Esophagus muscularis mucosa (tissue), 4 donors: ENCODE measurements around the gene ALDH16A1. TPM values are rescaled to one million over a fixed set of nuclear protein-coding genes. Genes with fewer than 3 reads are reported as not detected.

ENCODE experiments used
- DNase-seq: peaks from one replicate; pipeline ENCODE4 v3.0.0-alpha.2; 2017; ENCODE audit errors: extremely low spot score
- H3K27ac ChIP-seq, 4 donors: fragments of 200-600 bp; sonication (generic); replicated peaks in 1 of 4; 1 replicate in 3 of 4; 2 replicates in 1 of 4; pipeline ENCODE4 v1.5.1; 2016 to 2019; ENCODE audit warnings: mild to moderate bottlenecking in 1 of 4
- H3K27me3 ChIP-seq, 4 donors: fragments of 200-600 bp; sonication (generic); one replicate each; pipeline versions ENCODE4 v1.5.1 to v1.6.0; 2016 to 2019
- H3K36me3 ChIP-seq, 4 donors: fragments of 200-600 bp; sonication (generic); one replicate each; pipeline ENCODE4 v1.5.1; 2016 to 2019
- H3K4me1 ChIP-seq, 4 donors: fragments of 200-600 bp; sonication (generic); one replicate each; pipeline ENCODE4 v1.5.1; 2016 to 2019
- H3K4me3 ChIP-seq, 4 donors: fragments of 200-600 bp; sonication (generic); 1 replicate in 2 of 4; 2 replicates in 2 of 4; pipeline ENCODE4 v1.5.1; 2016 to 2019; ENCODE audit warnings: mild to moderate bottlenecking in 4 of 4, moderate library complexity in 1 of 4
- H3K9me3 ChIP-seq, 4 donors: fragments of 200-600 bp; sonication (generic); 1 replicate in 3 of 4; 2 replicates in 1 of 4; pipeline ENCODE4 v1.5.1; 2016 to 2019
- EP300 ChIP-seq: sonication (generic); formaldehyde crosslinking; IDR thresholded peaks from one replicate; pipeline ENCODE4 v1.6.1; 2017; ENCODE audit warnings: antibody characterized with exemption
- POLR2A ChIP-seq: fragments of 450-650 bp; IDR thresholded peaks from one replicate; pipeline ENCODE4 v1.6.1; 2017; ENCODE audit warnings: antibody characterized with exemption, moderate library complexity, mild to moderate bottlenecking, low read depth
- POLR2AphosphoS5 ChIP-seq, 2 donors: sonication (generic); formaldehyde crosslinking; IDR thresholded peaks; one replicate each; pipeline ENCODE4 v1.6.1; 2017; ENCODE audit warnings: antibody characterized with exemption in 2 of 2
- WGBS: methylation state at CpG from one replicate; pipeline ENCODE4 v1.1.5; 2018; 5-methylcytosine and 5-hydroxymethylcytosine counted together
- intact Hi-C: fragments of 100-400 bp; cut with DNase I; formaldehyde crosslinking; loops from one replicate; pipeline ENCODE4 v1.15.1; 2023
- total RNA-seq, 4 donors: library from RNA; depleted of rRNA; stranded (reverse); fragments of >200 nt; gene quantifications; one replicate each; pipeline versions ENCODE4 v1.1.0 to v1.2.1, GENCODE V29; 2016
- TF ChIP-seq, protein P1 (sequence below), 3 experiments: fragments of 200-600 bp in 2 of 3; fragments of 450-650 bp in 1 of 3; sonication (generic) in 2 of 3; IDR thresholded peaks; one replicate each; pipeline ENCODE4 v1.5.1; 2017 to 2019; ENCODE audit warnings: antibody characterized with exemption in 3 of 3, mild to moderate bottlenecking in 2 of 3, moderate library complexity in 1 of 3

ALDH16A1 gene
- total RNA-seq, 4 donors from 2014 or later: 22.1 to 29.1 (median 26.2) TPM

DNA sequence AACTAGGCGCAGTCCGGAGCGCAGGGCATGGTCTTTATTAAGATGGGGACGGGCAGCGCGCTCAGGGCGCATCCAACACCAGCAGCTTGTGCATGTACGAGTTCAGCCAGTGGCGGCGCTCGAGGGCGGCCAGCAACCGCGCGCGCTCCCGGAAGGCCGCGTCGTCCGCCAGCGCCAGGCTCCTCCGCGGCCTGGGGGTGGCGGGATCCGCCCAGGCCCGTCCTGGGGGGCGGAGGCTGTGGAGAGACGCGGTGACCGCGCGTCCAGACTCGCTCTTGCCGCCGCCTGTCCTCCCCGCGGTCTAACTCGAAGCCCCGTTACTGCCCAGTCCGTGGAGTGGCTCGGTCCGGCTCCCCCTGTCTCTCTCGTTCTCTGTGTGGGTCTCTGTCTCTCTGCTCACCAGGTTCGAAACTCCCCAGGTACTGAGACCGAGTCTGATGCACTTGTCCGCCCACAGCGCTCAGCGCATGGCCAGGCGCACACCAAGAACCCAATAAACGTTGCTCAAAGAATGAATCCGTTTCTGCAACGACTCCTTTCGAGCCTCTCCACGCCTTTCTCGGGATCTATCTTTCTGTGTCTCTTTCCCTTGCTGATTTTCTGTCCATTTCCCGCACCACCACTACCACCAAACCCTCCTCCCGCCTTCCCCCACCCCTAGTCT is 30.5 kb upstream of the ALDH16A1 start:
- 5% methylated on average over 26 of the region's 58 CpGs for WGBS
- Histone ChIP-seq H3K36me3 (no peaks in the 10 kb centered on the region), H3K27ac (no peak overlapping the region), H3K4me3 (peak overlapping the region; percentile 26 to 38 (median 29)), H3K4me1 (peaks cover 23 to 40% (median 32%) of the 10 kb centered on the region in 4 donors), H3K27me3 (peaks cover 0 to 99% (median 72%) of the 10 kb centered on the region in 4 donors), H3K9me3 (no peaks in the 10 kb centered on the region)
- DNase-seq: no peak
- intact Hi-C loops: no loop called here
- TF ChIP-seq, protein P1, sequence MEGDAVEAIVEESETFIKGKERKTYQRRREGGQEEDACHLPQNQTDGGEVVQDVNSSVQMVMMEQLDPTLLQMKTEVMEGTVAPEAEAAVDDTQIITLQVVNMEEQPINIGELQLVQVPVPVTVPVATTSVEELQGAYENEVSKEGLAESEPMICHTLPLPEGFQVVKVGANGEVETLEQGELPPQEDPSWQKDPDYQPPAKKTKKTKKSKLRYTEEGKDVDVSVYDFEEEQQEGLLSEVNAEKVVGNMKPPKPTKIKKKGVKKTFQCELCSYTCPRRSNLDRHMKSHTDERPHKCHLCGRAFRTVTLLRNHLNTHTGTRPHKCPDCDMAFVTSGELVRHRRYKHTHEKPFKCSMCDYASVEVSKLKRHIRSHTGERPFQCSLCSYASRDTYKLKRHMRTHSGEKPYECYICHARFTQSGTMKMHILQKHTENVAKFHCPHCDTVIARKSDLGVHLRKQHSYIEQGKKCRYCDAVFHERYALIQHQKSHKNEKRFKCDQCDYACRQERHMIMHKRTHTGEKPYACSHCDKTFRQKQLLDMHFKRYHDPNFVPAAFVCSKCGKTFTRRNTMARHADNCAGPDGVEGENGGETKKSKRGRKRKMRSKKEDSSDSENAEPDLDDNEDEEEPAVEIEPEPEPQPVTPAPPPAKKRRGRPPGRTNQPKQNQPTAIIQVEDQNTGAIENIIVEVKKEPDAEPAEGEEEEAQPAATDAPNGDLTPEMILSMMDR (IDR thresholded peaks at IDR 0.05): peak in 2 of 3 experiments; percentile 22 to 41
- TF ChIP-seq POLR2AphosphoS5 (IDR thresholded peaks at IDR 0.05) (no peak), POLR2A (no peak), EP300 (no peak)

DNA sequence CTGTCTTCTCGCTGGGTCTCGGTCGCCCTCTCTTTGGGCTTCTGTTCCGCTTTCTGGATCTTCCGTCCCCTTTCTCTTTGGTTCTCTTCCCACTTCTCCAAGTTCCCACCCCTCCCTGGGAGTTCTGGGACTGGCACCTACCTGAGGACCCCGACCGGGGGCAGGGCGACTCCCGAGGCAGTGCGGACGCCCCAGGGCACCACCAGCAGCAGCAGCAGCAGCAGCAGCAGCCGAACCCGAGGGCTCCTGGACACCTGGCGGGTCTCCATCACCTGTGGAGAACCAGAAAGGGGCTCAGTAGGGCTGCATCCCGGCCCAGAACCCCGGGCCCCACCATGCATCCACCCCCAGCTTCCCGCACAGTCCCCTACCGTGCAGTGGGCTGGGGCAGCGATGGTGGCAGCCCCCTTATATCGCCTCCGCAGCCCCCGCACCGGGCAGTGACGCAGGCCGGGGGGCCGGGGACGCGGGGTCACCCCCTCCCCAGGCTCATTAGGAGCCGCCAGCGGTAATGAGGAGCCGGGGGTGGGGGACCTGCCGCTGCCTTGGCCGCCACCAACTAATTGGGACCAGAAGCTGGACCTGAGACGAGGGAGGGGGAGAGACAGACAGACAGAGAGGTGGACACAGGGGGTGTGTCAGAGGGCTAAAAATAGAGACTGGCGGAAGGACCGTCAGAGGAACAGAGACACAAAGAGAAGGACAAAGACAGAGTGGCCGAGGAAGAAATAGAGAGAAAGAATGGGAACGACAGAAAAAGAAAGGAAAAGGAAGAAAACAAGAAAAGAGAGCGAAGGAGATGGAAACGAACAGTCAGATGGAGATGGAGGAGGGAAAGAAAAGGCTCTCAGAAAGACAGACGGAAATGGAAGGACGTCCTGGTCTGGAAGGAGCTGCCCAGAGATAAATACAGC is 29.7 kb upstream of the ALDH16A1 start, which contains the start of gene PTH2:
TSS of gene PTH2 (minus strand) at position 371 of the 914 bp plus-strand sequence. CDS start at position 269, 102 bp downstream.
- no peak for TF ChIP-seq EP300
- TF ChIP-seq, protein P1 (IDR thresholded peaks at IDR 0.05): no peak
- TF ChIP-seq POLR2AphosphoS5 (IDR thresholded peaks at IDR 0.05): no peak
- no peak for TF ChIP-seq POLR2A
- Histone ChIP-seq H3K4me1 (peaks cover 29 to 48% (median 40%) of the 10 kb centered on the region in 4 donors), H3K27me3 (peaks cover 4 to 99% (median 80%) of the 10 kb centered on the region in 4 donors), H3K36me3 (no peaks in the 10 kb centered on the region), H3K4me3 (peak within 1 kb of the TSS; percentile 26 to 38 (median 29)), H3K9me3 (no peaks in the 10 kb centered on the region), H3K27ac (no peak within 1 kb of the TSS)
- intact Hi-C loops: no loop called here
- 9% methylated on average over 35 of the region's 42 CpGs for WGBS
- no peak for DNase-seq

DNA sequence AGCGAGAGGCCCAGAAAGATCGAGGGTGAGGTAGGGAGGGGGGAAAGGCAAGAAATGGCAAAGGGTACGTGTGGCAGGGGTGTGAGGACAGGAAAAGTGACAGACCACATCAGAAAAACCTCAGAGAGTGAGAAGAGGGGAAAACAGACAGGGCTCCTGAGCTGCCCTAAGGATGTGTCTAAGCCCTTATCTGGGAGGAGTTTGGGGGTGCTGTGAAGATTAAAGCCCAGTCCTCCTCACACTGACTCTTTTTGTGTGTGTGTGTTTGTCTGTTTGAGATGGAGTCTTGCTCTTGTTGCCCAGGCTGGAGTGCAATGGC is 29.1 kb upstream of the ALDH16A1 start:
- 22% methylated on average over 3 of the region's 3 CpGs for WGBS
- no peak for DNase-seq
- Histone ChIP-seq H3K27ac (no peak overlapping the region), H3K4me3 (no peak overlapping the region), H3K4me1 (peaks cover 32 to 54% (median 44%) of the 10 kb centered on the region in 4 donors), H3K27me3 (peaks cover 10 to 99% (median 86%) of the 10 kb centered on the region in 4 donors), H3K36me3 (no peaks in the 10 kb centered on the region), H3K9me3 (no peaks in the 10 kb centered on the region)
- no peak for TF ChIP-seq POLR2AphosphoS5 (IDR thresholded peaks at IDR 0.05)
- no peak for TF ChIP-seq POLR2A
- TF ChIP-seq, protein P1 (IDR thresholded peaks at IDR 0.05): no peak
- no peak for TF ChIP-seq EP300
- intact Hi-C loops: no loop called here

DNA sequence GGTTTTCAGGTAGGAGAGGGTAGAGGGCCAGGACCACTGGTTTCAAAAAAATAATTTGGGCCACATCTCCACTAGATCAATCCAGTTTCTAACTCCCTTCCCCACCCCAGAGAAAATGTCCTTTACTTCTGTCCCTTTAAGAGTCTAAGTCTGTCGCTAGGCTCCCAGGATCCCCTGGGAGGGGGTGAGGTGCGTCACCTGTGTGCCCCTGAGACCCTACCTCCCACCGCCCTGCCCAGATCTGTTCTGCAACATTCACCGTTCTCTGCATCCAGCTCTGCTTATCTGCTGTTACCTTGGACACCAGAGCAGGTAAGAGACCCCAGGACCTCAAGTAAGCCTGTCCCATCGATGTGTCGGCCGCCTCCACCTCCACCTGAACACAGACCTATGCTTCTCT is 27.8 kb upstream of the ALDH16A1 start, which contains the start of gene GFY:
TSS of gene GFY (plus strand) at position 211 of the 400 bp plus-strand sequence. CDS start 1,043 bp downstream, outside the sequence.
- WGBS: 64% methylated on average over 7 of the region's 7 CpGs
- H3K27me3 ChIP-seq: peaks cover 10 to 99% (median 89%) of the 10 kb centered on the region in 4 donors
- H3K9me3 ChIP-seq: no peaks in the 10 kb centered on the region
- no peak for TF ChIP-seq POLR2A
- TF ChIP-seq, protein P1 (IDR thresholded peaks at IDR 0.05): no peak
- TF ChIP-seq EP300: no peak
- no peak for TF ChIP-seq POLR2AphosphoS5 (IDR thresholded peaks at IDR 0.05)
- H3K27ac ChIP-seq: no peak within 1 kb of the TSS
- intact Hi-C loops: no loop called here
- H3K4me1 ChIP-seq: peaks cover 32 to 54% (median 44%) of the 10 kb centered on the region in 4 donors
- no peak within 1 kb of the TSS for H3K4me3 ChIP-seq
- H3K36me3 ChIP-seq: no peaks in the 10 kb centered on the region
- no peak for DNase-seq
